Neuronal stem cell (in vitro differentiated cells): Measurements from ENCODE around the gene SYTL1.

Experiments
- DNase-seq: peaks from one replicate; pipeline ENCODE4 v3.0.0-alpha.2; 2013; ENCODE audit warnings: low spot score
- H2AFZ ChIP-seq: one replicate; pipeline ENCODE4 v1.6.1; 2013; ENCODE audit warnings: mild to moderate bottlenecking, low read length, inconsistent platforms
- H2AK5ac ChIP-seq: 2 replicates; pipeline ENCODE4 v1.6.1; 2013; ENCODE audit warnings: low read depth, mild to moderate bottlenecking, inconsistent platforms, low read length, moderate library complexity, mixed read lengths
- H2BK120ac ChIP-seq: 2 replicates; pipeline ENCODE4 v1.6.1; 2013; ENCODE audit warnings: low read depth, mild to moderate bottlenecking, inconsistent platforms, low read length, moderate library complexity, mixed read lengths
- H2BK12ac ChIP-seq: one replicate; pipeline ENCODE4 v1.6.1; 2013; ENCODE audit warnings: low read length, inconsistent platforms
- H2BK15ac ChIP-seq: 2 replicates; pipeline ENCODE4 v1.6.1; 2013; ENCODE audit warnings: mild to moderate bottlenecking, low read length, inconsistent platforms, mixed read lengths
- H2BK5ac ChIP-seq: one replicate; pipeline ENCODE4 v1.6.1; 2013; ENCODE audit warnings: inconsistent platforms, mild to moderate bottlenecking, low read length, moderate library complexity
- H3K14ac ChIP-seq: one replicate; pipeline ENCODE4 v1.6.1; 2013; ENCODE audit warnings: low read length, inconsistent platforms
- H3K18ac ChIP-seq: 2 replicates; pipeline ENCODE4 v1.6.1; 2013; ENCODE audit warnings: low read length, inconsistent platforms
- H3K23ac ChIP-seq: 2 replicates; pipeline ENCODE4 v1.6.1; 2013; ENCODE audit warnings: low read depth, mild to moderate bottlenecking, mixed read lengths, low read length, inconsistent platforms; ENCODE audit not compliant: poor library complexity
- H3K27ac ChIP-seq: replicated peaks from 3 replicates; pipeline ENCODE4 v1.5.1; 2013; ENCODE audit warnings: low read length, inconsistent platforms
- H3K27me3 ChIP-seq, 3 experiments: 2 replicates each; pipeline ENCODE4 v1.6.1; 2013; ENCODE audit warnings: low read length in 3 of 3, mild to moderate bottlenecking in 2 of 3, inconsistent platforms in 1 of 3, low read depth in 1 of 3, mixed read lengths in 1 of 3, moderate library complexity in 1 of 3; ENCODE audit not compliant: control insufficient read depth in 3 of 3, insufficient read depth in 3 of 3
- H3K36me3 ChIP-seq, 2 donors: replicated peaks in 1 of 2; 2 replicates each; pipeline ENCODE4 v1.6.1; 2013; ENCODE audit warnings: low read length in 2 of 2; ENCODE audit not compliant: control insufficient read depth in 2 of 2, insufficient read depth in 2 of 2
- H3K4ac ChIP-seq: 2 replicates; pipeline ENCODE4 v1.6.1; 2013; ENCODE audit warnings: inconsistent platforms, mild to moderate bottlenecking, low read length, moderate library complexity
- H3K4me1 ChIP-seq, 2 donors: 1 replicate in 1 of 2; 2 replicates in 1 of 2; pipeline ENCODE4 v1.6.1; 2013; ENCODE audit warnings: low read length in 2 of 2, low read depth in 1 of 2; ENCODE audit not compliant: control insufficient read depth in 2 of 2, insufficient read depth in 1 of 2
- H3K4me2 ChIP-seq: one replicate; pipeline ENCODE4 v1.6.1; 2013; ENCODE audit warnings: mild to moderate bottlenecking, low read length, inconsistent platforms; ENCODE audit not compliant: insufficient read depth, poor library complexity, severe bottlenecking
- H3K4me3 ChIP-seq, 2 donors: 2 replicates each; pipeline ENCODE4 v1.5.1; 2013; ENCODE audit warnings: low read length in 2 of 2, mild to moderate bottlenecking in 2 of 2, inconsistent platforms in 1 of 2, moderate library complexity in 1 of 2
- H3K79me1 ChIP-seq: one replicate; pipeline ENCODE4 v1.6.1; 2013; ENCODE audit warnings: low read depth, mild to moderate bottlenecking, inconsistent platforms, low read length, moderate library complexity
- H3K9ac ChIP-seq: one replicate; pipeline ENCODE4 v1.6.1; 2013; ENCODE audit warnings: mild to moderate bottlenecking, low read depth, low read length, inconsistent platforms; ENCODE audit not compliant: poor library complexity
- H3K9me3 ChIP-seq, 2 donors: replicated peaks in 1 of 2; 2 replicates each; pipeline versions ENCODE3 to v1.6.1; 2013; ENCODE audit warnings: low read length in 2 of 2, mild to moderate bottlenecking in 2 of 2, inconsistent platforms in 1 of 2, low read depth in 1 of 2, mixed read lengths in 1 of 2, moderate library complexity in 1 of 2; ENCODE audit not compliant: control insufficient read depth in 2 of 2, insufficient read depth in 1 of 2
- H4K8ac ChIP-seq: one replicate; pipeline ENCODE4 v1.6.1; 2013; ENCODE audit warnings: low read depth, mild to moderate bottlenecking, inconsistent platforms, low read length, moderate library complexity
- H4K91ac ChIP-seq: one replicate; pipeline ENCODE4 v1.6.1; 2013; ENCODE audit warnings: low read length, low read depth, mild to moderate bottlenecking, inconsistent platforms; ENCODE audit not compliant: poor library complexity
- WGBS, 2 donors: extraction: QIAGEN DNeasy Blood & Tissue Kit; methylation state at CpG; one replicate each; pipeline ENCODE4 v1.1.7; 2013; ENCODE audit warnings: missing lambda C conversion rate in 2 of 2, mixed read lengths in 1 of 2; ENCODE audit not compliant: insufficient read length in 2 of 2, insufficient replicate concordance in 1 of 2; ENCODE audit errors: extremely low coverage in 2 of 2; 5-methylcytosine and 5-hydroxymethylcytosine counted together

Gene SYTL1

GRCh38 chr1:27335506-27336422, 6.1 kb upstream of the SYTL1 start:
- H3K4me3 ChIP-seq, result no peak overlapping the region
- no peak overlapping the region for H4K8ac ChIP-seq
- peak overlapping the region; percentile 59 for H3K23ac ChIP-seq
- peaks cover 34 to 63% of the 10 kb centered on the region in 2 donors for H3K36me3 ChIP-seq
- no peak overlapping the region for H2BK12ac ChIP-seq
- DNase-seq, result no peak
- peaks cover 11 to 16% of the 10 kb centered on the region in 2 donors for H3K4me1 ChIP-seq
- peak overlapping the region; percentile 70 for H2BK5ac ChIP-seq
- H3K27ac ChIP-seq, result no peak overlapping the region
- no CpG with 5 or more reads among the region's 17 CpGs for WGBS, 2 donors
- no peak overlapping the region for H2AFZ ChIP-seq
- H3K18ac ChIP-seq, result peak overlapping the region; percentile 42
- H3K9me3 ChIP-seq, result no peaks in the 10 kb centered on the region
- peaks cover 0 to 2% (median 0%) of the 10 kb centered on the region in 3 experiments for H3K27me3 ChIP-seq
- H3K9ac ChIP-seq, result no peak overlapping the region
- no peak overlapping the region for H3K4me2 ChIP-seq
- no peak overlapping the region for H3K4ac ChIP-seq
- H2BK120ac ChIP-seq, result no peak overlapping the region
- H4K91ac ChIP-seq, result no peak overlapping the region
- no peaks in the 10 kb centered on the region for H3K79me1 ChIP-seq
- no peak overlapping the region for H3K14ac ChIP-seq
- no peak overlapping the region for H2AK5ac ChIP-seq
- no peak overlapping the region for H2BK15ac ChIP-seq

GRCh38 chr1:27336756-27337155, 5.1 kb upstream of the SYTL1 start:
- H2BK120ac ChIP-seq, result no peak overlapping the region
- no peak overlapping the region for H3K27ac ChIP-seq
- no peak for DNase-seq
- no peak overlapping the region for H3K4me3 ChIP-seq
- H3K27me3 ChIP-seq, result peaks cover 0 to 2% (median 0%) of the 10 kb centered on the region in 3 experiments
- H3K79me1 ChIP-seq, result no peaks in the 10 kb centered on the region
- H3K36me3 ChIP-seq, result peaks cover 29 to 53% of the 10 kb centered on the region in 2 donors
- H2AK5ac ChIP-seq, result no peak overlapping the region
- H3K14ac ChIP-seq, result no peak overlapping the region
- H3K4ac ChIP-seq, result no peak overlapping the region
- H2AFZ ChIP-seq, result no peak overlapping the region
- no peak overlapping the region for H3K23ac ChIP-seq
- H4K91ac ChIP-seq, result no peak overlapping the region
- H2BK15ac ChIP-seq, result no peak overlapping the region
- no CpG with 5 or more reads among the region's 5 CpGs for WGBS, 2 donors
- no peaks in the 10 kb centered on the region for H3K9me3 ChIP-seq
- peaks cover 19 to 25% of the 10 kb centered on the region in 2 donors for H3K4me1 ChIP-seq
- H3K4me2 ChIP-seq, result no peak overlapping the region
- no peak overlapping the region for H4K8ac ChIP-seq
- no peak overlapping the region for H2BK5ac ChIP-seq
- peak overlapping the region; percentile 43 for H2BK12ac ChIP-seq
- H3K18ac ChIP-seq, result no peak overlapping the region
- no peak overlapping the region for H3K9ac ChIP-seq

GRCh38 chr1:27338751-27339150, 3.1 kb upstream of the SYTL1 start:
- H2BK120ac ChIP-seq, result no peak overlapping the region
- no peak overlapping the region for H4K91ac ChIP-seq
- peak overlapping the region; percentile 55 for H3K27ac ChIP-seq
- no peaks in the 10 kb centered on the region for H3K9me3 ChIP-seq
- peaks cover 14 to 33% of the 10 kb centered on the region in 2 donors for H3K36me3 ChIP-seq
- no peak for DNase-seq
- H3K4me2 ChIP-seq, result no peak overlapping the region
- H2AFZ ChIP-seq, result peak overlapping the region; percentile 3
- H3K4me1 ChIP-seq, result peaks cover 37 to 40% of the 10 kb centered on the region in 2 donors
- H3K27me3 ChIP-seq, result no peaks in the 10 kb centered on the region
- no peak overlapping the region for H3K9ac ChIP-seq
- H2BK12ac ChIP-seq, result no peak overlapping the region
- no peak overlapping the region for H2BK15ac ChIP-seq
- H2BK5ac ChIP-seq, result peak overlapping the region; percentile 79
- WGBS, 2 donors, result no CpG with 5 or more reads among the region's 6 CpGs
- H3K79me1 ChIP-seq, result no peaks in the 10 kb centered on the region
- H3K4ac ChIP-seq, result no peak overlapping the region
- H2AK5ac ChIP-seq, result no peak overlapping the region
- H3K4me3 ChIP-seq, result no peak overlapping the region
- H3K18ac ChIP-seq, result no peak overlapping the region
- H3K23ac ChIP-seq, result peak overlapping the region; percentile 44
- no peak overlapping the region for H4K8ac ChIP-seq
- no peak overlapping the region for H3K14ac ChIP-seq

- H3K18ac ChIP-seq, result peak overlapping the region; percentile 86
- H3K36me3 ChIP-seq, result peaks cover 10 to 28% of the 10 kb centered on the region in 2 donors
- DNase-seq, result no peak
- H2BK15ac ChIP-seq, result peak overlapping the region; percentile 62
- H3K9me3 ChIP-seq, result no peaks in the 10 kb centered on the region
- no peaks in the 10 kb centered on the region for H3K79me1 ChIP-seq
- no peak overlapping the region for H3K4me2 ChIP-seq
- no CpG with 5 or more reads among the region's 5 CpGs for WGBS, 2 donors
- H3K14ac ChIP-seq, result peak overlapping the region; percentile 78
- H3K27me3 ChIP-seq, result no peaks in the 10 kb centered on the region
- H4K8ac ChIP-seq, result no peak overlapping the region
- peak overlapping the region; percentile 71 for H3K9ac ChIP-seq
- peaks cover 37 to 40% of the 10 kb centered on the region in 2 donors for H3K4me1 ChIP-seq
- peak overlapping the region; percentile 85 for H2BK12ac ChIP-seq
- peak overlapping the region; percentile 79 for H2BK5ac ChIP-seq
- peak overlapping the region; percentile 3 for H2AFZ ChIP-seq
- peak overlapping the region; percentile 95 for H2AK5ac ChIP-seq
- H3K23ac ChIP-seq, result peak overlapping the region; percentile 75
- H3K4ac ChIP-seq, result peak overlapping the region; percentile 17
- no peak overlapping the region for H4K91ac ChIP-seq
- no peak overlapping the region for H2BK120ac ChIP-seq
- peak overlapping the region; percentile 55 for H3K27ac ChIP-seq
- H3K4me3 ChIP-seq, result no peak overlapping the region
These were observed 2.6 kb upstream of the SYTL1 start for GRCh38 chr1:27339213-27339612.
